Stimulated activated CD4-positive, alpha-beta T cell treated with anti-CD3 and anti-CD28 coated beads, Interleukin-15, amount 100 ng/mL, for 24 hours (primary cell): ENCODE results near the gene CADM1.

Experiments used
- DNase-seq: peaks from one replicate; pipeline ENCODE4 v3.0.0-alpha.2; 2020

Gene CADM1

DNA sequence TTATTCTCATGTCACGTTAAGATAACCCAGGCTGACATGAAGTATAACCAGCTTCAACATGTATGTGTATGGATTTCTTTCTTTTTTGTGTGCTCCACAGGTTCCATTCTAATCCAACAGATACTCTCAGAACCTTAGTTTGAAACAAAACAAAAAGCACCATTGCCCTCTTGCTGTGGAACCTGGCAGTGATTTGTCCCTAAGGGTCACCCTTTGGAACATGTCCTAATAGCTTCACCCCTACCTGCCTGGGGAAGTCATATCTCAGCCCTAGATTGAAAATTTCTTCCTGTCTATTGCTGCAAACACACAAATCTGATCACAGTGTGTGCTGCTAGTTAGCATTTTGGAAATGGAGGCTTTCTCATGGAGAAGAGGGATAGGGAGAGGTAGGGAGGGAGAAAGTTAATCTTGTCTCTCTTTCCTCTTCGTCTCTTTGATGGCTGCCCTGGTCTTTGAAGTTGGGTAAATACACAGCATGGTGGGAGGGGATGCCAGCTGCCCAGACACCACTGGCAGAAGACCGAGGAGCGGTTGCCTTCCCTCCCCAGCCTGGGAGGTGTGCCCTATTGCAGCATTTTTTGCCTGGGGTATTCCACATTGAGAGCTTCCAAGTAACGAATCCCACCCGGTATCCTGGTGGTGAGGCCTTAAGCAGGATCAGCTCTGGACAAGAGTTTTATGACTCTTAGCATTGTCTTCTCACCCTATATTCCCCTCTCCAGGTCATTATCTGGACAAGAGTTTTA, 11.6 kb upstream of the CADM1 start:
- no peak for DNase-seq

- no peak for DNase-seq
Observed at GRCh38 chr11:115506954-115507675, 2.9 kb upstream of the CADM1 start.

GRCh38 chr11:115505175-115505574, 960 bp upstream of the CADM1 start:
- no peak for DNase-seq

- peak; percentile 1 for DNase-seq
Observed at GRCh38 chr11:115503886-115504275, 334 bp downstream of the CADM1 start.

DNA sequence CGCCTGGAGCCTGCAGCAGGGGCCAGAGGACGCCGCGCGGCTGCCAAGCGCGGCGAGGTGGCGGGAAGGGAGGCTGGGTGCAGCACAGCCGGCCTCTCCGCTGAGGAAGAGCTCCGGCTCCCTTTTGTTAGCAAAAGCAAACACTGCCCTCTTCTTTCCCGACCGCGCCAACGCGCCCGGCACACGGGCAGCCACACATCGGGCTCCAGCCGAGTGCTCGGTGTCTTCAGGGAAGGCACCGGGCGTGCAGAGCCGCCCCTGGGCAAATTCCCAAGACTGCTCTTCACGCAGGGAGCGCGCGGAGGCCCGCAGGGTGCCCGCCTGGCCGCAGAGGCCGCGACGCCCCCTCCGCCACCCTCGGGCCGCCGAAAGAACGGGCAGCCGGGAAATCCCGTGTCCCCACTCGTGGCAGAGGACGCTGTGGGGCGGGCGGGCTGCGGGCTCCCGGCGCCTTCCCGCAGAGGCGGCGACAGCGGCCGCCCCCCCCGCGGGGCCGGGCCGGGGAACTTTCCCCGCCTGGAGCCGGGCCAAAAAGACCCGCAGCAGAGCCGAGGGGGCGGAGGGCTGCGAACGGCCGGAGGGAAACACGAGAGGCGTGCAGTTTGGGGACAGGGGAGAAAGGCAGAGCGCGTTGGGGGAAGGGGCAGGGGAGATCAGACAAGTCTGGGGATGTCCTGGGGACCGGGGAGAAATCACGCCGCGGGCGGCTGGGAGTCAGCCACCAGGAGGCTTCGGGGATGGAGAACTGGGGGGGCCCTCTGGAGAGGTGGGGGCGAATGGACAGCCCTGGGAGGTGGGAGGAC, 931 bp downstream of the CADM1 start:
- DNase-seq = peak; percentile 31

DNA sequence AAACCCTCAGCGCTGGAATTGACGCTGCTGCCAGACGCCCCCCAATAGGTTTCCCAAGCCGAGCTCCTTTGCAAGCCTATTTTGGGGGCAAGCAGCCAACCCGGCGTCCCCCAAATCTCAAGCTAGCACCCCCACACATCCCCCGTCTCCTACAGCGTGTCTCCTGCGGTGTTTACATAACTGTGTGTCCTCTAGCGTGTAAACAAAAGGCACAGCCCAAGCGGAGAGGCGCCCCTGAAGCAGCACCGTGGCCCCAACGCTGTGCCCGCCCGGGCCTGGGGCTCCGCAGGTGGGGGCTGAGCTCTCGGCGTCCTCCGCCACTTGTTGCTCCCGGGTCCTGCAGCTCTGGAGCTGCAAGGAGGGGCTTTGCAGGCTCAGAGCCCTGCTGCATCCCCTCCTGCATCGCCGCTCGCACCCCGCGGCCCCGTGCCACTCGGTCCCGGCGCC, 1.6 kb downstream of the CADM1 start:
- DNase-seq = peak; percentile 1

GRCh38 chr11:115501893-115502589, 2.2 kb downstream of the CADM1 start:
- peak; percentile 31 for DNase-seq

- no peak for DNase-seq
Observed at GRCh38 chr11:115501502-115501892, 2.7 kb downstream of the CADM1 start.

GRCh38 chr11:115500547-115501501, 3.4 kb downstream of the CADM1 start:
- DNase-seq = no peak

DNA sequence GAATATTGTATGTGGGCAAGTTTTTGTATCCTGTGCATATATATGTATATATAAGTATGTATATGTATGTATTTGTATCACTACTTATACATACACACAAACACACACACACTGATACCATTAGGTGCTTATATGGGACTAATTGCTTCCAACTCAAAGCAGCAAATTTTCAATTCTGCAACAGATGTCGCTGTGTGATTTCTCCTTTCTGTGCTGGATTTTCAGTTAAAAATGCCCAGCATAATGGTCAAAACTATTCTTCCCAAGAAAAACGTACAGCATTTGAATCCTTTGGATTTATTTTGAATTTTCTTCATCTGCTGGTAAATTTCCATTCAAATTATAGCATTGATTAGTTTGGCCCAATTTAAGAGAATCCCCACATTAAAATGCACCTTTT, 4.3 kb downstream of the CADM1 start:
- no peak for DNase-seq

DNA sequence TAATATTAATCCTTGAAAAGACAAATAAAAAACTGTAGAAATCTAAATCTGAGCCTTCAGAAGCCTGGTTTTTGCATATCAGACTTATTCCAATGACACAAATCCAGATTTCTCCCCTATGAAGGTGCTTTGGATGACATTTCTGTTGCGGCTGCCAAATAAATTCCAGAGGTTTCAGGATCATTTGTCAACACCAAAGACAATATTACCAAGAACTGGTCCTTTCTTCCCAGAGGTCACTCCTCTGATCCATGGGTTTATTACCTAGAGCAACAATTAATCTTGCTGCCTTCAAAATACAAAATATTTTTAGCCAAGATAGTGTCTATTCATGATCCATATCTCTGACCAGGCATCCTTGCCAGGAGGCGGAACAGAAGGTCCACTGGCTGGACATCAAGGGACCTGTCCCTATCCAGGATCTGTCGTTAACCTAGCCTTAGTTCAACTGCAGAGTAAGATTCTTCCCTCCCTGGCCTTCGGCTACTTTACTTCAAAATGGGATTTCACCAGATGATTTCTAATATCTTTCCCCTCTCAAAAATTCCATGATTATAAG, 4.9 kb downstream of the CADM1 start:
- no peak for DNase-seq

DNA sequence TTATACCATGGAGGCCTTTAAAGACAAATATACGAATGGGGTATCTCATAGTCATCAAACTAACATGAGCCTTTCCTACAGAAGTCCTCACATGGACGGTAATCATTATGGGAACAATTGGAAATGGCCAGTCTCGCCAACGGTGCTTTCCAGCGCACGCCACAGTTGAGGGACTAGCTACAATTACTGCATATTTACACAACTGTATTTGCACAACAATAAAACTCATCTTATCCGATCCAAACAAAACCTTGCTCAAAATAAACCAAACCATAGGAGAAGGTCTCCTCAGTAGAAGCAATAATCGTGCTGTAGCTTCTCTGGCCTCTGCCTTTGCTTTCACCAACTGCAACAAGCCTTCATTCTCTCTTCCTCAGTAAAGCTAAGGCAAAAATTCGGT, 5.9 kb downstream of the CADM1 start:
- no peak for DNase-seq

DNA sequence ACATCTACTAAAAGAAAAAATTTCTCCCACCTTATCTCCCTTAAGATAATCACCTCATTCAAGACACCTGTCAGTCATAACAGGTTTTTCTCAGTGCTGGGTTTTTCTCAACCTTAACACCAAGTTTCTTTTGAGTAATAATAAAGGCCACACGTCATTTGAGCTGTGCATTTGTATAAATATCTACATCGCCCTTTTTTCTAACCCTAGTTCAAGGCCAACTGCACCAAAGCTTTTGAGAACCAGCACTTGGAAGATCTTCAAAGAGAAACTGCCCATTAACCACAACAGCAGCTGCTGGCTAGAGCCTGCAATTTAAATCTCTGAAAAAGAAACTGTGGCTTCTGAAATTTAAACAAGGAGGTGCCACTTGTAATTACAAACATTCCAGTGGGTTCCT, 6.9 kb downstream of the CADM1 start:
- DNase-seq = no peak

- DNase-seq = no peak
Observed at GRCh38 chr11:115496892-115497291, 7.3 kb downstream of the CADM1 start.

GRCh38 chr11:115493905-115494304, 10.3 kb downstream of the CADM1 start:
- no peak for DNase-seq

- no peak for DNase-seq
Observed at GRCh38 chr11:115493488-115493887, 10.7 kb downstream of the CADM1 start.

DNA sequence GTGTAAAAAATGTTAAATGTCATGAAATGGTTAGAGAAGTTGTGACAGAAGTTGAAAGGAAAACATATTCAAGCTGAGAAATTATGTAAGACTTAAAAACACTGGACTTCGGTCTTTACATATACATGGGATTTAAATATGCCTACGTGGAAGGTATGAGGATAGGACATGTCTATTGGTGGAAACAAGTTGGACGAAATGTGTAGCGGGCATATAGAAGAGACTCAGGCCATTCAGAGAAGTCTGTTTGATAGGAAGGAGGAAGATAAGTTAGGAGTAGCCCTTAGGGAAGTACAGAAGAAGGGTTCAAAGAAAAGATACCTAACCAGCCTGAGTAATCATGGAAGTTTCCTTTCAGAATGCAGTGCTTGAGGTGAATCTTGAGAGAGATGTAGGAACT, 14.7 kb downstream of the CADM1 start:
- DNase-seq = no peak

DNA sequence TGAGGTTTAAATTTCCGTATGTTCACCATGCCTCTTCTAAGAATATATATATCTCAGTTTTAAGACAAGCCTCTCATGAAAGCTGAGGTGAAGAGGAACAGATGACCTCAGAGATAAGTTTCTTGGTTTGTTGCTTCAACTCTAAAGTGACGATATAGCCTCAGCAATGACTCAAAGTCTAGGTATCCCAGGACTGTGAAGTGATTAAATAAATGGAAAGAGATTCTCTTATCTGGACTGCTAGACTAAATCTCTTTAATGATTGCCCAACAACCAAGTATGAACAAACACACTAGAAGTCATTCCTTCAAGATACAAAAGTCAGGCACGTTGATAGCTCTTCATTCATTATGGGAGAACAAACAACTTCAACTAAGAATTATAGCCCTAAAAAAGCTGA, 15.3 kb downstream of the CADM1 start:
- DNase-seq = no peak

GRCh38 chr11:115481528-115481927, 22.7 kb downstream of the CADM1 start:
- no peak for DNase-seq

DNA sequence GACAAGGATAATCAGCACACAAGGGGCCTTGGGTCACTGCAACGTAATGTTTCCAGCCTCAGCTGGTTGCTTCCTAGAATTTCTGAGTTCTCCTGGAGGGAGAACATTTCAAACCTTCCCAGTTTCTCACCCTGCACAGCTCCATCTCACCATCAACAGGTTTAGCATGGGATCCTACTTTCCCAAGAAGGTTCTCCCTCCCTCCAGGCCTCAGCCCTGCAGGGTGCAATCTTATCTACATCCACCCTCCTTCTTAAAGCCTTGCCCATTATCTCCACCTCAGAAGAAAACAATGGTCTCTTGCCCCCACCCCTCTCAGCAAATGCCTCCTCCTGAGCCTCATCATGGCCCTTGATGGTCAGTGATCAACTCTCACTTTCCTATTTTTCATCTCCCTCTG, 23.6 kb downstream of the CADM1 start:
- DNase-seq = no peak

DNA sequence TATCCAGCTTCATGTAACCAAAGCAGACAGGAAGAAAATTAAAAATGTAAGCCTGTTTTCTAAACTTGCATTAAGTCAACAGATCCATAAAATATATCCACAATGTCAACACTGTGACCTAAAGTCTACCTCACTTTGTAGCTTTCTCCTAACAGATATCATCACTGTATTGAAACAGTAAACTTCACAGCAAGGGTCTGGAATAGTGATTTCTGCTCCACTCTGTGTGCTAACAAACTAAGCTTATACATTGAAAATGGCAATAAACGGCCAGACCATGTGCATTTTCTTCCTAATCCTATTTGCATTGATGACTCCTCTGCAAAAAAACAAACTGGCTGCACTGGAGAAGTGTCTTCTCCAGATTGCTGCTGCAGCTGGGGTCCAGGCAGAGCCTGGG, 26.8 kb downstream of the CADM1 start:
- no peak for DNase-seq
